IMR-90 (cell line): ENCODE data around the gene GPD1.

Experiments
- BHLHE40 ChIP-seq: fragments of 150-350 bp; IDR thresholded peaks from 2 replicates; pipeline ENCODE4 v1.6.1; 2016; ENCODE audit warnings: mild to moderate bottlenecking, low read depth, low read length
- CEBPB ChIP-seq: IDR thresholded peaks from 2 replicates; pipeline ENCODE4 v1.6.1; 2012; ENCODE audit warnings: low read depth, low read length, improper control_type of control experiment
- FOS ChIP-seq: fragments of 150-350 bp; IDR thresholded peaks from 2 replicates; pipeline ENCODE4 v1.6.1; 2016; ENCODE audit warnings: low read depth, low read length
- POLR2A ChIP-seq: IDR thresholded peaks from 2 replicates; pipeline ENCODE4 v1.6.1; 2012; ENCODE audit warnings: mild to moderate bottlenecking, low read depth, low read length
- RCOR1 ChIP-seq: IDR thresholded peaks from 2 replicates; pipeline ENCODE4 v1.6.1; 2012; ENCODE audit warnings: mild to moderate bottlenecking, low read length, improper control_type of control experiment; ENCODE audit not compliant: insufficient replicate concordance
- TF ChIP-seq, protein P1 (sequence below): conservative IDR thresholded peaks from 2 replicates; pipeline ENCODE4 v1.5.1; 2012; ENCODE audit warnings: mild to moderate bottlenecking, low read depth, low read length, improper control_type of control experiment
- TF ChIP-seq, protein P2 (sequence below): fragments of 150-350 bp; IDR thresholded peaks from 2 replicates; pipeline ENCODE4 v1.6.1; 2017; ENCODE audit warnings: mild to moderate bottlenecking, antibody characterized with exemption, low read length, low read depth

DNA sequence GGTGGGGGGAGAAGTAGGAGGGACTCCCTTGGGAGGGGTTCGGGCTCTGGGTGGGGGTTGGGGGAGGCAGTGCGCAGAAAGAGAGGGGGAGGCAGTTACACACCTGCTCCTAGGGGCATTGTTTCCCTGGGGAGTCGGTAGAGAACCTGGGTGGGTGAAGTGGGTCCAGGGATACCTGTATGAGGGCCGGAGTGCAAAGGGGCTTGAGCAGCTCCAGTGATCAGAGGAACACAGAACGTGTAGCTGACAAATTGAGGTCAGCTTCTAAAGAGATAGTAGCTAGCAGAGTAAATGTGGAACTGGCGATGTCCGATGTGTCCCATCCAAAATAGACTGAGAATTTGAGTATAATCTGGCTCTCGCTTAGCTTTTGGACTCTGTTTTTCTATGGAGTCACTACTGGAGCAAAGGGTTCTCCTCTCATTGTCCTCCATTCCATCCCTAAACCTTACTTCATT is 18.2 kb upstream of the GPD1 start:
- TF ChIP-seq, protein P1, sequence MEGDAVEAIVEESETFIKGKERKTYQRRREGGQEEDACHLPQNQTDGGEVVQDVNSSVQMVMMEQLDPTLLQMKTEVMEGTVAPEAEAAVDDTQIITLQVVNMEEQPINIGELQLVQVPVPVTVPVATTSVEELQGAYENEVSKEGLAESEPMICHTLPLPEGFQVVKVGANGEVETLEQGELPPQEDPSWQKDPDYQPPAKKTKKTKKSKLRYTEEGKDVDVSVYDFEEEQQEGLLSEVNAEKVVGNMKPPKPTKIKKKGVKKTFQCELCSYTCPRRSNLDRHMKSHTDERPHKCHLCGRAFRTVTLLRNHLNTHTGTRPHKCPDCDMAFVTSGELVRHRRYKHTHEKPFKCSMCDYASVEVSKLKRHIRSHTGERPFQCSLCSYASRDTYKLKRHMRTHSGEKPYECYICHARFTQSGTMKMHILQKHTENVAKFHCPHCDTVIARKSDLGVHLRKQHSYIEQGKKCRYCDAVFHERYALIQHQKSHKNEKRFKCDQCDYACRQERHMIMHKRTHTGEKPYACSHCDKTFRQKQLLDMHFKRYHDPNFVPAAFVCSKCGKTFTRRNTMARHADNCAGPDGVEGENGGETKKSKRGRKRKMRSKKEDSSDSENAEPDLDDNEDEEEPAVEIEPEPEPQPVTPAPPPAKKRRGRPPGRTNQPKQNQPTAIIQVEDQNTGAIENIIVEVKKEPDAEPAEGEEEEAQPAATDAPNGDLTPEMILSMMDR: no peak
- TF ChIP-seq, protein P2, sequence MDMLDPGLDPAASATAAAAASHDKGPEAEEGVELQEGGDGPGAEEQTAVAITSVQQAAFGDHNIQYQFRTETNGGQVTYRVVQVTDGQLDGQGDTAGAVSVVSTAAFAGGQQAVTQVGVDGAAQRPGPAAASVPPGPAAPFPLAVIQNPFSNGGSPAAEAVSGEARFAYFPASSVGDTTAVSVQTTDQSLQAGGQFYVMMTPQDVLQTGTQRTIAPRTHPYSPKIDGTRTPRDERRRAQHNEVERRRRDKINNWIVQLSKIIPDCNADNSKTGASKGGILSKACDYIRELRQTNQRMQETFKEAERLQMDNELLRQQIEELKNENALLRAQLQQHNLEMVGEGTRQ: no peak
- TF ChIP-seq BHLHE40 (no peak), POLR2A (no peak), RCOR1 (no peak), CEBPB (no peak), FOS (no peak)
